BE2C (cell line): ENCODE measurements around the gene IFNG-AS1. TPM values are rescaled to one million over a fixed set of nuclear protein-coding genes. Genes with fewer than 3 reads are reported as not detected.

Experiments
- DNase-seq: peaks from one replicate; pipeline ENCODE4 v3.0.0-alpha.2; 2020
- H3K27me3 ChIP-seq: fragments of 250-450 bp; sonication (Bioruptor Pico); 2 replicates; pipeline ENCODE4 v1.5.1; 2020; ENCODE audit warnings: mild to moderate bottlenecking
- H3K36me3 ChIP-seq: fragments of 250-450 bp; sonication (Bioruptor Pico); 2 replicates; pipeline ENCODE4 v1.5.1; 2020; ENCODE audit warnings: mild to moderate bottlenecking
- H3K4me1 ChIP-seq: fragments of 250-450 bp; sonication (Bioruptor Pico); 2 replicates; pipeline ENCODE4 v1.5.1; 2020
- H3K4me3 ChIP-seq: 2 replicates; pipeline ENCODE4 v1.5.1; 2011; ENCODE audit warnings: low read depth, low read length
- H3K9me3 ChIP-seq: fragments of 250-450 bp; sonication (Bioruptor Pico); 2 replicates; pipeline ENCODE4 v1.5.1; 2020
- CTCF ChIP-seq: IDR thresholded peaks from 2 replicates; pipeline ENCODE4 v1.5.1; 2012; ENCODE audit warnings: mild to moderate bottlenecking, low read depth, low read length
- polyA plus RNA-seq: library from polyadenylated mRNA; unstranded; fragments of >200 nt; gene quantifications from one replicate; pipeline ENCODE4 v1.2.1, GENCODE V29; 2012; ENCODE audit warnings: low read depth, missing spikeins; ENCODE audit not compliant: insufficient read length, insufficient read depth

Gene IFNG-AS1
- polyA plus RNA-seq = not detected

GRCh38 chr12:67989184-67989920 lies at the start of gene IFNG-AS1:
IFNG-AS1 (plus strand) TSS chr12:67989447.
- no peak for DNase-seq
- no peaks in the 10 kb centered on the region for H3K36me3 ChIP-seq
- H3K4me3 ChIP-seq = no peak within 1 kb of the TSS
- no peaks in the 10 kb centered on the region for H3K4me1 ChIP-seq
- no peaks in the 10 kb centered on the region for H3K27me3 ChIP-seq
- no peaks in the 10 kb centered on the region; the same call in 1 of the 2 replicates for H3K9me3 ChIP-seq
- TF ChIP-seq CTCF = no peak

GRCh38 chr12:67939611-67940010 lies 49.6 kb upstream of the IFNG-AS1 start:
- Histone ChIP-seq H3K4me3 (no peak overlapping the region), H3K9me3 (no peaks in the 10 kb centered on the region), H3K36me3 (no peaks in the 10 kb centered on the region), H3K4me1 (no peaks in the 10 kb centered on the region; the same call in 1 of the 2 replicates), H3K27me3 (peaks cover 4% of the 10 kb centered on the region; the same call in 1 of the 2 replicates)
- DNase-seq = no peak
- no peak for TF ChIP-seq CTCF

- no peaks in the 10 kb centered on the region; the same call in 1 of the 2 replicates for H3K4me1 ChIP-seq
- H3K4me3 ChIP-seq = no peak overlapping the region
- no peaks in the 10 kb centered on the region for H3K36me3 ChIP-seq
- DNase-seq = no peak
- H3K27me3 ChIP-seq = peaks cover 4% of the 10 kb centered on the region; the same call in 1 of the 2 replicates
- no peak for TF ChIP-seq CTCF
- no peaks in the 10 kb centered on the region for H3K9me3 ChIP-seq
Measured at GRCh38 chr12:67940780-67941243, 48.4 kb upstream of the IFNG-AS1 start.

- TF ChIP-seq CTCF = no peak
- H3K27me3 ChIP-seq = peaks cover 4% of the 10 kb centered on the region; the same call in 1 of the 2 replicates
- H3K4me3 ChIP-seq = no peak overlapping the region
- DNase-seq = no peak
- no peaks in the 10 kb centered on the region for H3K36me3 ChIP-seq
- H3K4me1 ChIP-seq = no peaks in the 10 kb centered on the region; the same call in 1 of the 2 replicates
- no peaks in the 10 kb centered on the region for H3K9me3 ChIP-seq
Measured at GRCh38 chr12:67942724-67943123, 46.5 kb upstream of the IFNG-AS1 start.

- peaks cover 4% of the 10 kb centered on the region; the same call in 1 of the 2 replicates for H3K27me3 ChIP-seq
- H3K36me3 ChIP-seq = no peaks in the 10 kb centered on the region
- peak; percentile 45 for DNase-seq
- H3K4me1 ChIP-seq = no peaks in the 10 kb centered on the region; the same call in 1 of the 2 replicates
- no peak overlapping the region for H3K4me3 ChIP-seq
- TF ChIP-seq CTCF = peak; percentile 60
- no peaks in the 10 kb centered on the region for H3K9me3 ChIP-seq
Measured at GRCh38 chr12:67943141-67943892, 45.9 kb upstream of the IFNG-AS1 start.
